ENCODE measurements around the gene KSR2.
A peak's percentile ranks its signal among the peaks of the same experiment; 100 is the strongest.
"Not testable (repeated sequence)": the region's sequence is repeated elsewhere in the genome, so short reads cannot be mapped to it uniquely, and the experiment has no call there.

The KSR2 gene

DNA sequence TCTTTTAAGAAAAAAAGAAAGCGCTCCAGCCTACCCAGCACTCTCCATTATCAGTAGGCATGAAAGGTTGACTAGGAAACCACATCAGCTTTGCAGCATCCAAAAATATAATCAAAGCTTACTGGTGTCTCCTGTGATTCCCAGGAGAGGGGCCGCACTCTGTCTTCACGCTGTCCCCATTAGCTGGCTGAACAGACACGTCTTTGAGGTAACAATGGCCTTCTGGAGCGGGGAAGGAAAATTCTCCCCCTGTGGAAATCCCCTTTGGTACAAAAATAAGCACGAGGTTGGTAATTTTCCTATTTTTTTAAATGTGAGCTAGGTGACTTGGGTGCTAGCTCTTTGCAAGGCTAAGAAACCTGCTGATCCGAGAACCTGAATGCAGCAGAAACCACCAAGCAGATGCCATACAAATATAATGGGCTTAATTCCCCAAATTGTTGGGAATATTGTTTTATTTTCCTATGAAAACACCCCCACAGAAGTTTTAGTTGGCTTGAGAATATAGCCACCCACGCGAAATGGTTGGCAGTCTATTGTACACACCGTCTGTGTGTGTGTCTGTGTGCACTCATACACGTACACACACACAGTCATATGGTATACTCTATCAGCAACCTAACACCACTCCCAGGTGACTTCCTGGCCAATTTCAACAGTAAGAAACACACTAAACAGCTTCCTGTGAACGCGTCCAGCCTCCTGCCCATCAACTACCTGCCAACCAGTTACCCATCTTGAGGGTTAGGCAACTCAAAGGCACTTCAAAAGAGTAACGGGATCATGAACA lies 71.2 kb downstream of the KSR2 start:
- DNase-seq, result no peak
- intact Hi-C loops (cut with DNase I), result no loop called here

- intact Hi-C loops (cut with DNase I), result no loop called here
These were observed 72.8 kb downstream of the KSR2 start for GRCh38 chr12:117896009-117896408.

DNA sequence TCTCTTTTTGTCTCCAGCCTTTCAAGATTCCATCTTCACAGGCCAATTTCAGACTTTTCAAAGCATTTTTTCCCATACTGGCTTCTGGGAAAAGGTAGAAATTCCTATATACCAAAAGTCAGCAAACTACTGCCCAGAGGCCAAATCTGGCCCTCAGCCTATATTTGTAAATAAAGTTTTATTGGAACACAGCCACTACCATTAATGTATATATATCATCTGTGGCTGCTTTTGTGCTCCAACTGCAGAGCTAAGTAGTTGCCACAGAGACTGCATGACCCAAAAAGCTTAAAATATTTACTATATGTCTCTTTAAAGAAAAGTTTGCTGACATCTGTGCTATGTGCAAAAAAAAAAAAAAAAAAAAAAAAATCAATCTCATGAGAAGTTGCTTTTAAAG lies 76.3 kb downstream of the KSR2 start:
- DNase-seq, result no peak
- intact Hi-C loops (cut with DNase I), result no loop called here

More at GRCh38 chr12:117896009-117896408, 72.8 kb downstream of the KSR2 start:
- DNase-seq, result no peak

DNA sequence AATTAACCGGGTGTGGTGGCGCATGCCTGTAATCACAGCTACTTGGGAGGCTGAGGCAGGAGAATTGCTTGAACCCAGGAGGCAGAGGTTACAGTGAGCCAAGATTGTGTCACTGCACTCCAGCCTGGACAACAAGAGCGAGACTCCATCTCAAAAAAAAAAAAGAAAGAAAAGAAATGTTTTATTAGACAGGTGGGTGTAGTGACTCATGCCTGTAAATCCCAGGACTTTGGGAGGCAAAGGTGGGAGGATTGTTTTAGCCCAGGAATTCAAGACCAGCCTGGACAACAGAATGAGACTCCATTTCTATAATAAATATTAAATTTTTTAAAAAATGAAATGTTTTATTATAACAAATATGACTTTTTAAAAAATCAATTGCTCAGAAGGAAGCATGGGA lies 77.5 kb downstream of the KSR2 start:
- DNase-seq; intact Hi-C loops (cut with DNase I): not testable (repeated sequence)

- no peak for DNase-seq
- intact Hi-C loops (cut with DNase I), result no loop called here
These were observed 78.1 kb downstream of the KSR2 start for GRCh38 chr12:117890644-117891043.

- DNase-seq, result no peak
These were observed 78.7 kb downstream of the KSR2 start for GRCh38 chr12:117890137-117890536.

DNA sequence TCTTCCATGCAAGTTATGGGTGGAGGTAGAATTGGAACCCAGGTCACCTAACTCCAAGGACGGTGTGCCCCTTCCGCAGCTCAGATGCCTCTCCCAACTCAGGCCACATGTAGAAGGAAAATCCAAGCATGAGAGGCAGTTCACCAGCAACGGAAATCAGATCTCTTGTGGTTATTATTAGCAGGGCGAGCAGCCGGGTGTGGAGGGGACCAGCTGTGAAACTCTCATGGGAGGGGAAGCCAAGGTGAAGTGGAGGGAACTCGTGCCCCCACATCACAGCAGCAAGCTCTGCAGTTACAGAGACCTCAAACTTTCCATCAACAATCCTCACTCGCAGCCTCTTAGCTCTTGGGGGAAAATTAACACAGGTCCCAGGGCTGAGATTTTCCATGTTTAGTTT lies 79.7 kb downstream of the KSR2 start:
- DNase-seq, result no peak
- intact Hi-C loops (cut with DNase I), result no loop called here

More at GRCh38 chr12:117890137-117890536, 78.7 kb downstream of the KSR2 start:
- intact Hi-C loops (cut with DNase I), result no loop called here

GRCh38 chr12:117885211-117885610 lies 83.6 kb downstream of the KSR2 start:
- DNase-seq, result no peak
- intact Hi-C loops (cut with DNase I), result no loop called here

GRCh38 chr12:117884161-117884560 lies 84.6 kb downstream of the KSR2 start:
- DNase-seq, result no peak
- intact Hi-C loops (cut with DNase I), result no loop called here

DNA sequence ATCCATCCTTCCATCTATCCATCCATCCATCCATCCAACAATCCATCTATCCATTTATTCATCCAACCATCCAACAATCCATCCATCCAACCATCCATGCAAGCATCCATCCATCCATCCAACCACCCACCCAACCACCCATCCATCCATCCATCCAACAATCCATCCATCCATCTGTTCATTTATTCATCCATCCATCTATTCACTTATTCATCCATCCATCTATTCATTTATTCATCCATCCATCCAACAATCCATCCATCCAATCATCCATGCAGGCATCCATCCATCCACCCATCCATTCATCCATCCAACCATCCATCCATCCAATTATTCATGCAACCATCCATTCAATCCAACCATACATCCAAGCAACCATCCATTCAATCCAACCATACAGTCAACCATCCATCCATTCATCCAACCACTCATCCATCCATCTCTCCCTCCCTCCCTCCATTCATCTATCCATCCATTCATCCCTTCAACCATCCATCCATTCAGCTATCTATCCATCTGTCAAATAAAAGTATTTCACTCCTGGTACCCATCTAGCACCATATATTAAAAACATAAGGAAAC lies 86.1 kb downstream of the KSR2 start:
- intact Hi-C loops (cut with DNase I), result no loop called here
- DNase-seq, result no peak

- no peak for DNase-seq
- intact Hi-C loops (cut with DNase I), result no loop called here
These were observed 86.6 kb downstream of the KSR2 start for GRCh38 chr12:117882181-117882580.

DNA sequence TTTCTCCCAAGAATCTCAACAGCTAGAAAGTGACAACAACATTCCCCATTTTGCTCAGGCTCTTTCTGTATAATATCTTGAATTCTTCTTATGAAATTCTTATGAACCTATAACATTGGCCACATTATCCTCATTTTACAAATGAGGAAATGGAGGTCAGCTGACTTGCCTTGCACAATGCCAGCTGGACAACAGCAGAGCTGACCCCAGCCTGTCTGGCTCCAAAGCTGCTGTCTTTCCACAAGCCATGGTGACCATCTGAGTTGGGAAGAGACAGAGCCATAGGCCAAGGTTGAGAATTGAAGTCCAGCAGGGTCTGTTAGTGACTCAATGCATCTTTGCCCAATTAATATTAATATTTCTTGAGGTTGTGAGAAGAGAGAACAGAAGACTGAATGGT lies 87.3 kb downstream of the KSR2 start:
- intact Hi-C loops (cut with DNase I), result no loop called here
- DNase-seq, result no peak

GRCh38 chr12:117878605-117879004 lies 90.2 kb downstream of the KSR2 start:
- no peak for DNase-seq
- intact Hi-C loops (cut with DNase I), result loop anchor here (5.0 kb wide), 1 partner anchor 499 kb away; the partner anchor contains the start of gene SUDS3

- no peak for DNase-seq
- intact Hi-C loops (cut with DNase I), result loop anchor here (5.0 kb wide), 1 partner anchor 501 kb away; the partner anchor contains the start of gene SUDS3
These were observed 92.4 kb downstream of the KSR2 start for GRCh38 chr12:117876436-117876816.

GRCh38 chr12:117875744-117876435 lies 92.9 kb downstream of the KSR2 start:
- intact Hi-C loops (cut with DNase I), result loop anchor here (1.0 to 5.0 kb wide), 2 partner anchors 159 to 501 kb away; partner anchors contain the start of gene SUDS3
- peak; percentile 25 to 91 (median 60) for DNase-seq

GRCh38 chr12:117874842-117875434 lies 93.9 kb downstream of the KSR2 start:
- intact Hi-C loops (cut with DNase I), result loop anchor here (1.0 to 5.0 kb wide), 2 partner anchors 160 to 502 kb away; partner anchors contain the start of gene SUDS3
- peak; percentile 65 to 96 (median 80) for DNase-seq

DNA sequence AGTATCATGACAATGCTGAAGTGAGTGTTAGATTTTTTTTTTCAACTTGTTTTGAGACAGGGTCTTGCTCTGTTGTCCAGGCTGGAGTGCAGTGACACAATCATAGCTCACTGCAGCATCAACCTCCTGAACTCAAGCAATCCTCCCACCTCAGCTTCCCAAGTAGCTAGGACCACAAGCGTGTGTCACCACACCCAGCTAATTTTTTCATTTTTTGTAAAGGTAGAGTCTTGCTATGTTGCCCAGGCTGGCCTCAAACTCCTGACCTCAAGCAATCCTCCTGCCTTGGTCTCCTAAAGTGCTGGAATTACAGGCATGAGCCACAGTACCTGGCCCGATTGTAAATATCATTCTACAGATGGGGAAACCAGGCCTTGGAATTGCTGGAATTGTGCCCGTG lies 94.6 kb downstream of the KSR2 start:
- intact Hi-C loops (cut with DNase I); DNase-seq: not testable (repeated sequence)

DNA sequence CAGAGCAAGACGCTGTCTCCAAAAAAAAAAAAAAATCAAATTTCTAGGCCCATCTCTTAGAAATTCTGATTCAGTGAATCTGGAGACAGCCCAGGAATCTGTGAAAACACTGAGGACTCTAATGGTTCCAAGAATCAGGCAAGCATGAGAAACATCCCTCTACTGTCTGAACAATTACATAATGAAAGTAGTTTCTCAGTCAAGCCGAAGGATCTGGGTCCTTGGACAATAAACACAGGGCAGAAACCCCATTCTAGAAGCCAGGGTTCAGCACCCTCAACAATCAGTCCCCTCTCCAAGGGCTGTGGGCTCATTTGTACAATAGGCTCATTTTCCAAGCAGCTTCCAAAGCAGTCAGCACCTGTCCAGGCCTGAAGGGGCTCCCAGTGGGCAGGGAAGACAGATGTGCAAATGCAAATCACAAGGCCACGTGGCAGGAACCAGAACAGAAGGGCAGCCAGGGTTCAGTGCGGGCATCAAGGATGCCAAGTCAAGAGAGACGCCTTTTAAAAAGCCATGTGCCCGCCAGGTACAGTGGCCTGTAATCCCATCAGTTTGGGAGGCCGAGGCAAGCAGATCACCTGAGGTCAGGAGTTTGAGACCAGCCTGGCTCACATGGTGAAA lies 96.1 kb downstream of the KSR2 start:
- peak in 1 of 10 donors; percentile 75 for DNase-seq

GRCh38 chr12:117869551-117869950 lies 99.2 kb downstream of the KSR2 start:
- DNase-seq, result no peak
- intact Hi-C loops (cut with DNase I), result no loop called here

More for the DNA sequence above, 96.1 kb downstream of the KSR2 start:
- intact Hi-C loops (cut with DNase I), result no loop called here

DNA sequence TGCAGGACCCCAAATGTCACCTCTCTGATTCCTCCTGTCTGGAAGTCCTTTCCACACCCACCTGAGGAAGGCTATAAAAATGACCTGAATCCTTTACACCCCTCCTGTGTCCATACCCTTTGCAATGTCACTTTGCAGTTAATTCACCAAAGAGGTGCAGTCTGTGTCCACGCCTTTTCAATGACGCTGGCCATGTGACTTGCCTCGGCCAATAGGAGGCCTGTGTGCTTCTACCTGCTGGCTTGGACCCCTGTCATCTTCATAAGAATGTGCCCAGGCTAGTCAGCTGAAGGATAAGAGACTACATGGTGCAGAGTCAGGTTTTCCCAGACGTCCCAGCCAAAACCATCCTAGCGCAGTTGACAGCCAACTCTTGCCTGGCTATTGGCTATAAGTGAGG lies 101.4 kb downstream of the KSR2 start:
- intact Hi-C loops (cut with DNase I), result no loop called here
- no peak for DNase-seq

Data from posterior cingulate gyrus (tissue), 11 donors.